GM12878 (cell line): ENCODE data around the gene IGLON5. TPM values are rescaled to one million over a fixed set of nuclear protein-coding genes. Genes with fewer than 3 reads are reported as not detected.

Experiments
- BACH1 ChIP-seq: fragments of 450-650 bp; IDR thresholded peaks from 2 replicates; pipeline ENCODE4 v1.6.1; 2017; ENCODE audit warnings: mild to moderate bottlenecking, borderline replicate concordance
- CEBPZ ChIP-seq: fragments of 150-350 bp; IDR thresholded peaks from 2 replicates; pipeline ENCODE4 v1.6.1; 2016; ENCODE audit warnings: low read depth, low read length
- CHD1 ChIP-seq: IDR thresholded peaks from 2 replicates; pipeline ENCODE4 v1.6.1; 2012; ENCODE audit warnings: low read depth, low read length, improper control_type of control experiment
- CTCF ChIP-seq, 3 experiments: IDR thresholded peaks in 2 of 3; conservative IDR thresholded peaks in 1 of 3; 2 replicates each; pipeline ENCODE4 v1.5.1; 2011; ENCODE audit warnings: low read depth in 3 of 3, low read length in 3 of 3, mild to moderate bottlenecking in 3 of 3, control low read depth in 2 of 3, moderate library complexity in 2 of 3, inconsistent platforms in 1 of 3, mixed read lengths in 1 of 3; ENCODE audit not compliant: control insufficient read depth in 2 of 3, insufficient read depth in 1 of 3; ENCODE audit errors: extremely low read depth in 1 of 3
- E4F1 ChIP-seq: fragments of 450-650 bp; IDR thresholded peaks from 2 replicates; pipeline ENCODE4 v1.6.1; 2018; ENCODE audit warnings: borderline replicate concordance, mild to moderate bottlenecking; ENCODE audit not compliant: partially characterized antibody
- HCFC1 ChIP-seq: fragments of 150-350 bp; IDR thresholded peaks from 2 replicates; pipeline ENCODE4 v1.6.1; 2014; ENCODE audit warnings: low read length
- IKZF1 ChIP-seq: fragments of 450-650 bp; conservative IDR thresholded peaks from 2 replicates; pipeline ENCODE4 v1.6.1; 2017; ENCODE audit warnings: antibody characterized with exemption, mild to moderate bottlenecking
- KDM1A ChIP-seq: fragments of 200-600 bp; sonication (generic); IDR thresholded peaks from 2 replicates; pipeline ENCODE4 v1.6.1; 2016; ENCODE audit warnings: borderline replicate concordance
- KLF5 ChIP-seq: fragments of 450-650 bp; IDR thresholded peaks from 2 replicates; pipeline ENCODE4 v1.6.1; 2014; ENCODE audit warnings: mild to moderate bottlenecking; ENCODE audit not compliant: partially characterized antibody
- MLLT1 ChIP-seq: fragments of 450-650 bp; IDR thresholded peaks from 2 replicates; pipeline ENCODE4 v1.6.1; 2016; ENCODE audit warnings: mild to moderate bottlenecking
- PAX5 ChIP-seq: IDR thresholded peaks from 2 replicates; pipeline ENCODE4 v1.6.1; 2011; ENCODE audit warnings: low read depth, low read length, borderline replicate concordance
- POLR2AphosphoS5 ChIP-seq: IDR thresholded peaks from 2 replicates; pipeline ENCODE4 v1.6.1; 2011; ENCODE audit warnings: mild to moderate bottlenecking, low read length, inconsistent platforms
- RB1 ChIP-seq: fragments of 450-650 bp; formaldehyde crosslinking; IDR thresholded peaks from 2 replicates; pipeline ENCODE4 v1.6.1; 2017; ENCODE audit warnings: mild to moderate bottlenecking, borderline replicate concordance
- SREBF1 ChIP-seq: IDR thresholded peaks from 2 replicates; pipeline ENCODE4 v1.6.1; 2012; ENCODE audit warnings: mild to moderate bottlenecking, low read length
- TARDBP ChIP-seq: IDR thresholded peaks from 2 replicates; pipeline ENCODE4 v1.6.1; 2016; ENCODE audit warnings: borderline replicate concordance
- USF2 ChIP-seq: IDR thresholded peaks from 2 replicates; pipeline ENCODE4 v1.6.1; 2011; ENCODE audit warnings: low read depth, low read length, improper control_type of control experiment, borderline replicate concordance
- ZNF207 ChIP-seq: fragments of 450-650 bp; IDR thresholded peaks from 2 replicates; pipeline ENCODE4 v1.6.1; 2014; ENCODE audit warnings: antibody characterized with exemption, mild to moderate bottlenecking, borderline replicate concordance
- ZNF384 ChIP-seq: IDR thresholded peaks from 2 replicates; pipeline ENCODE4 v1.6.1; 2012; ENCODE audit warnings: low read depth, mild to moderate bottlenecking, low read length, improper control_type of control experiment, borderline replicate concordance
- polyA plus RNA-seq, 11 experiments: library from polyadenylated mRNA; depleted of rRNA in 4 of 11; unstranded in 6 of 11; stranded (reverse) in 5 of 11; fragments of >200 nt; fragmentation: Nextera tagmentation in 4 of 11; fragmentation: Illumina TruSeq in 1 of 11; extraction: Ambion mirVana in 4 of 11; extraction: Trizol in 1 of 11; gene quantifications; 1 replicate in 1 of 11; 2 replicates in 10 of 11; pipeline versions ENCODE4 v1.2.1 to v1.2.3, GENCODE V29; 2011 to 2016; ENCODE audit warnings: inconsistent platforms in 2 of 11, missing spikeins in 2 of 11, low read depth in 1 of 11
- total RNA-seq, 4 experiments: library from RNA; depleted of rRNA in 3 of 4; stranded (reverse); fragments of >200 nt in 3 of 4; fragmentation: Illumina TruSeq in 1 of 4; extraction: Trizol in 1 of 4; gene quantifications; 2 replicates each; pipeline versions ENCODE4 v1.2.1 to v1.2.3, GENCODE V29; 2013 to 2021

Gene IGLON5
- total and polyA plus RNA-seq, 10 of the 15 experiments (the other 5 are each of a cell fraction or from before 2014, with no cell fraction given) = not detected

- TF ChIP-seq ZNF207 (peak; percentile 67; the same call in 1 of the 2 replicates), BACH1 (peak; percentile 80), MLLT1 (peak; percentile 28), ZNF384 (no peak), CTCF (IDR thresholded peaks at IDR 0.05 in 2 of 3, conservative IDR thresholded peaks at IDR 0.05 in 1 of 3; ENCODE audit: control insufficient read depth in 2 of 3, extremely low read depth in 1 of 3, insufficient read depth in 1 of 3, low read depth in 3 of 3, low read length in 3 of 3) (no peak), POLR2AphosphoS5 (no peak; the same call in 1 of the 2 replicates), TARDBP (no peak), KDM1A (no peak), E4F1 (no peak), USF2 (no peak), HCFC1 (no peak), SREBF1 (no peak), CHD1 (no peak), IKZF1 (peak; percentile 75), KLF5 (no peak), RB1 (no peak; the same call in 1 of the 2 replicates), CEBPZ (no peak), PAX5 (0 out of 2 replicates have a peak, but pooled peaks have one; percentile 26)
These were observed 56.3 kb downstream of the IGLON5 start (continued) for GRCh38 chr19:51367565-51368365.
